Chondrocyte (in vitro differentiated cells): ENCODE measurements around the gene ATP9A. TPM values are rescaled to one million over a fixed set of nuclear protein-coding genes. Genes with fewer than 3 reads are reported as not detected.

Experiments
- DNase-seq: peaks from one replicate; pipeline ENCODE4 v3.0.0; 2021; ENCODE audit warnings: mixed read lengths, low spot score
- H3K27ac Mint-ChIP-seq: one replicate; pipeline ENCODE4 v1.8.0; 2021; ENCODE audit warnings: mild to moderate bottlenecking, moderate library complexity, mixed read lengths; ENCODE audit not compliant: unreplicated experiment
- H3K27me3 Mint-ChIP-seq: 2 replicates; pipeline ENCODE4 v1.8.0; 2021; ENCODE audit warnings: low read depth, mixed read lengths
- H3K36me3 Mint-ChIP-seq: 2 replicates; pipeline ENCODE4 v1.8.0; 2021; ENCODE audit warnings: low read depth, mixed read lengths
- H3K4me1 Mint-ChIP-seq: 2 replicates; pipeline ENCODE4 v1.8.0; 2021; ENCODE audit warnings: low read depth, mild to moderate bottlenecking, mixed read lengths
- H3K4me3 Mint-ChIP-seq: one replicate; pipeline ENCODE4 v1.8.0; 2021; ENCODE audit warnings: mild to moderate bottlenecking, moderate library complexity, mixed read lengths; ENCODE audit not compliant: unreplicated experiment
- H3K9me3 Mint-ChIP-seq: 2 replicates; pipeline ENCODE4 v1.8.0; 2021; ENCODE audit warnings: low read depth, mixed read lengths
- total RNA-seq: library from RNA; stranded (reverse); gene quantifications from 3 replicates; pipeline ENCODE4 v1.2.1, GENCODE V29; 2021
- TF ChIP-seq, protein P1 (sequence below): fragments of 200-600 bp; sonication (generic); IDR thresholded peaks from 2 replicates; pipeline ENCODE4 v1.5.0; 2021; ENCODE audit warnings: antibody characterized with exemption, mild to moderate bottlenecking, moderate library complexity

The ATP9A gene
- total RNA-seq, 1 donor from 2014 or later: 43.1 TPM

DNA sequence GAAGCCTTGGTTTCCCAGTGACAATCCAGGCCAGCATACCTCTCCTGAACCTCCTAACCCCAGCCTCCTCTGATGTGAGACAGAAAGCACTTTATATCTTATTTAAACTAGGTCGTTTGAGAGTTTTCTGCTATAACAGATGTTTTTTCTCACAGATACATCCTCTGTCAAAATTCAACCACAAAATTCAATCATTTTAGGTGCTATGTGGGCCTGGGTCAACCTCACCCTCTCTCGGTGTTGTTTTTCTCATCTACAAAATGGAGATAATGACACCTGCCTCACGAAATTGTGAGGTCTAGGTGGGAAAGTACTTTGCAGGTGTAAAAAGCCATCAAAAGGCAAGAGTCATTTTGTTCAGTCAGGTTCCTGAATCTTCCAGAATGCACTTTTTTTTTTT lies 179.4 kb downstream of the ATP9A start:
- DNase-seq: no peak
- Mint-ChIP-seq H3K9me3 (no peaks in the 10 kb centered on the region), H3K4me1 (peaks cover 8% of the 10 kb centered on the region), H3K27ac (no peak overlapping the region), H3K4me3 (no peak overlapping the region), H3K36me3 (no peaks in the 10 kb centered on the region), H3K27me3 (no peaks in the 10 kb centered on the region)
- TF ChIP-seq, protein P1, sequence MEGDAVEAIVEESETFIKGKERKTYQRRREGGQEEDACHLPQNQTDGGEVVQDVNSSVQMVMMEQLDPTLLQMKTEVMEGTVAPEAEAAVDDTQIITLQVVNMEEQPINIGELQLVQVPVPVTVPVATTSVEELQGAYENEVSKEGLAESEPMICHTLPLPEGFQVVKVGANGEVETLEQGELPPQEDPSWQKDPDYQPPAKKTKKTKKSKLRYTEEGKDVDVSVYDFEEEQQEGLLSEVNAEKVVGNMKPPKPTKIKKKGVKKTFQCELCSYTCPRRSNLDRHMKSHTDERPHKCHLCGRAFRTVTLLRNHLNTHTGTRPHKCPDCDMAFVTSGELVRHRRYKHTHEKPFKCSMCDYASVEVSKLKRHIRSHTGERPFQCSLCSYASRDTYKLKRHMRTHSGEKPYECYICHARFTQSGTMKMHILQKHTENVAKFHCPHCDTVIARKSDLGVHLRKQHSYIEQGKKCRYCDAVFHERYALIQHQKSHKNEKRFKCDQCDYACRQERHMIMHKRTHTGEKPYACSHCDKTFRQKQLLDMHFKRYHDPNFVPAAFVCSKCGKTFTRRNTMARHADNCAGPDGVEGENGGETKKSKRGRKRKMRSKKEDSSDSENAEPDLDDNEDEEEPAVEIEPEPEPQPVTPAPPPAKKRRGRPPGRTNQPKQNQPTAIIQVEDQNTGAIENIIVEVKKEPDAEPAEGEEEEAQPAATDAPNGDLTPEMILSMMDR: no peak

DNA sequence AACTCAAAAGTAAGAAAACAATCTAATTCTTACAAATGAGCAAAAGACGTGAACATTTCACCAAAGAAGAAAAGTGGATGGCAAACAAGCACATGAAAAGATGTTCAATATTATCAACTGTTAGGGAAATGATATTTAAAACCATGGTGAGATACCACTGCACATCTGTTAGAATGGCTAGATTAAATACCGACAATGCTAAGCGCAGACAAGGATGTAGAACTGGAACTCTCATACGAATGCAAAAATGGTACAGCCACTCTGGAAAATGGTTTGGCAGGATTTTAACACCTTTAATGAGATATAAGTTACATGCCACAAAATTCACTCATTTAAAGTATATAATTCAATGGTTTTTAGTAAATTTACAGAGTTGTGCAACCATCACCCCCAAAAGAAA lies 181.0 kb downstream of the ATP9A start:
- Mint-ChIP-seq H3K27ac (no peak overlapping the region), H3K4me1 (peaks cover 8% of the 10 kb centered on the region), H3K4me3 (no peak overlapping the region), H3K36me3 (no peaks in the 10 kb centered on the region), H3K27me3 (no peaks in the 10 kb centered on the region), H3K9me3 (no peaks in the 10 kb centered on the region)
- TF ChIP-seq, protein P1: no peak
- DNase-seq: no peak

DNA sequence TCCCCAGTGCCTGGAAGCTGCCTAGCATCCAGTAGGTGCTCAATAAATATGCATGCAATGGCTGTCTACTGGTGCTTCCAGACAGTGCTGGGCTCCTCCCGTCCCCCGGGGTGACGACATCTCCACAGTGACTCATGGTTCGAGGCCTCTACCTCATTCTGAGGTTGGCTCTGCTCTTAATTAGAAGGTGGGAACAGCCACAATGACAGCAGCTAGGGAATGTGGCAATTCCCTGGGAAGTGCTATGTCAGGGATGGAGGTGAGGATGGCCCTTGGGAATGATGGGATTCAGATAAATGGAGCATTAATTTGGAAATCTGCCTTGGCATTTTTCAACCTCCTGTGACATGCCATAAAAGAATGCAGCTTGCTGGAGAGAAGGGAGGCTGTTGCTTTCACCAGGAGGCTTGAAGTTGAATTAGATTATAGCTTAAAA lies 182.2 kb downstream of the ATP9A start:
- no peaks in the 10 kb centered on the region for H3K27me3 Mint-ChIP-seq
- no peak for DNase-seq
- no peaks in the 10 kb centered on the region for H3K36me3 Mint-ChIP-seq
- H3K4me3 Mint-ChIP-seq: no peak overlapping the region
- TF ChIP-seq, protein P1: no peak
- peak overlapping the region; percentile 57 for H3K27ac Mint-ChIP-seq
- H3K9me3 Mint-ChIP-seq: no peaks in the 10 kb centered on the region
- peaks cover 8% of the 10 kb centered on the region for H3K4me1 Mint-ChIP-seq

DNA sequence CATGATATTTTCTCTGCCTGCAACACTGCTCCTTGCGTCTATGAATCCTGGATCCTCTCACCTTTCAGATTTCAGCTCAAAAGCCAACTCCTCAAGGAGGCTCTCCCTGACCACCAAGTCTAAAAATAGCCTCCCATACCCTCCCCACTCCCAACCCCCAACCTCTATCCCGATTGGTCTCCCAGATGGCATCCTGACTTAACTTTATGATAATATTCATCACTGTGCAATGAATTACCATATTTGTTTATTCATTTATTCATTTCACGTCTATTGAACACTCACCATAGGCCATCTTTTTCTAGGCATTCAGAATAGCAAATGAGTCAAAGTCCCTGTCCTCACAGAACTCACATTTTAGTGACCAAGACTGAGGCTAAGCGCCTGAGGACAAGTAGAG lies 183.0 kb downstream of the ATP9A start:
- TF ChIP-seq, protein P1: no peak
- Mint-ChIP-seq H3K27ac (no peak overlapping the region), H3K4me1 (peaks cover 8% of the 10 kb centered on the region), H3K4me3 (no peak overlapping the region), H3K9me3 (no peaks in the 10 kb centered on the region), H3K27me3 (no peaks in the 10 kb centered on the region), H3K36me3 (no peaks in the 10 kb centered on the region)
- DNase-seq: no peak

DNA sequence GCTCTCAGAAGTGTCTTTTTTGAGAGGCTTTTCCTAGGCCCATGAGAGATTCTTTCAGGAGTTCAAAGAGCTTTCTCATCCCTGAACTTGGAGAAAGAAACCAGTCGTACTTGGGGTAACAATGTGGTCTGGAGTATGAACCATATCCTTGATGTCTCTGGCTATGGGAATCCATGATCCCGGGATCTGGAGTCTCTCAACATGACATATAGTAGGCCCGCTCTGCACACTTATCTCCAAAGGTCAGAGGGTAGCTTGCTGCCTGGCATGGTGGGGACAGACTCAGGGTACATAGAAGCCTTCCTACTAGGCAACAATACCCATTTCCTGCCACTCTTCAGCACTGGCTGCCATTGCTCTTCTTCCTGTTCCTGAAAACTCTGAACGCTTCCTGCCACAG lies 183.5 kb downstream of the ATP9A start:
- TF ChIP-seq, protein P1: no peak
- Mint-ChIP-seq H3K4me3 (no peak overlapping the region), H3K4me1 (peaks cover 10% of the 10 kb centered on the region), H3K27ac (no peak overlapping the region), H3K27me3 (no peaks in the 10 kb centered on the region), H3K36me3 (no peaks in the 10 kb centered on the region), H3K9me3 (no peaks in the 10 kb centered on the region)
- no peak for DNase-seq
